T-helper 1 cell treated with Interleukin-12 subunit alpha and Interleukin-12 subunit beta and Interleukin-4 antibody, amounts not matched to agents 30 μg/mL and 1 μg/mL, for 36 hours (primary cell): ENCODE data around the gene OTUB2.
A peak's percentile ranks its signal among the peaks of the same experiment; 100 is the strongest.

ENCODE experiments used
- H3K27ac Mint-ChIP-seq: one replicate; pipeline ENCODE4 v1.8.0; 2021; ENCODE audit warnings: mild to moderate bottlenecking, mixed read lengths
- H3K27me3 Mint-ChIP-seq: one replicate; pipeline ENCODE4 v1.8.0; 2021; ENCODE audit warnings: low read depth, mixed read lengths
- H3K36me3 Mint-ChIP-seq: one replicate; pipeline ENCODE4 v1.8.0; 2021; ENCODE audit warnings: low read depth, mixed read lengths
- H3K4me1 Mint-ChIP-seq: one replicate; pipeline ENCODE4 v1.8.0; 2021; ENCODE audit warnings: low read depth, mixed read lengths
- H3K4me3 Mint-ChIP-seq: one replicate; pipeline ENCODE4 v1.8.0; 2021; ENCODE audit warnings: mild to moderate bottlenecking, moderate library complexity, mixed read lengths
- H3K9me3 Mint-ChIP-seq: one replicate; pipeline ENCODE4 v1.8.0; 2021; ENCODE audit warnings: mixed read lengths

OTUB2 gene

GRCh38 chr14:94026173-94026888 lies at the start of gene OTUB2:
Gene OTUB2 (plus strand): TSS chr14:94026340. CDS start chr14:94026538, 198 bp downstream.
- H3K4me1 Mint-ChIP-seq, result peaks cover 37% of the 10 kb centered on the region

GRCh38 chr14:93976477-93977057 lies 49.6 kb upstream of the OTUB2 start, which contains the start of gene ASB2:
Gene ASB2 (minus strand): TSS chr14:93976570. CDS start chr14:93964539, 12,031 bp downstream.
- H3K4me3 Mint-ChIP-seq, result peak within 1 kb of the TSS; percentile 83
- peaks cover 34% of the 10 kb centered on the region for H3K36me3 Mint-ChIP-seq
- no peaks in the 10 kb centered on the region for H3K27me3 Mint-ChIP-seq
- peaks cover 12% of the 10 kb centered on the region for H3K9me3 Mint-ChIP-seq
- peaks cover 74% of the 10 kb centered on the region for H3K4me1 Mint-ChIP-seq
- peak within 1 kb of the TSS; percentile 100 for H3K27ac Mint-ChIP-seq

More at GRCh38 chr14:94026173-94026888, at the start of gene OTUB2:
- no peaks in the 10 kb centered on the region for H3K9me3 Mint-ChIP-seq
- peaks cover 6% of the 10 kb centered on the region for H3K27me3 Mint-ChIP-seq
- H3K36me3 Mint-ChIP-seq, result no peaks in the 10 kb centered on the region
- H3K4me3 Mint-ChIP-seq, result peak within 1 kb of the TSS; percentile 70
- peak within 1 kb of the TSS; percentile 37 for H3K27ac Mint-ChIP-seq

GRCh38 chr14:93977171-93977570 lies 49.0 kb upstream of the OTUB2 start:
- H3K9me3 Mint-ChIP-seq, result peaks cover 12% of the 10 kb centered on the region
- H3K4me1 Mint-ChIP-seq, result peaks cover 70% of the 10 kb centered on the region
- peak overlapping the region; percentile 100 for H3K27ac Mint-ChIP-seq
- H3K4me3 Mint-ChIP-seq, result peak overlapping the region; percentile 83
- H3K27me3 Mint-ChIP-seq, result no peaks in the 10 kb centered on the region
- peaks cover 34% of the 10 kb centered on the region for H3K36me3 Mint-ChIP-seq

- H3K9me3 Mint-ChIP-seq, result peaks cover 12% of the 10 kb centered on the region
- no peaks in the 10 kb centered on the region for H3K27me3 Mint-ChIP-seq
- H3K36me3 Mint-ChIP-seq, result peaks cover 33% of the 10 kb centered on the region
- H3K4me3 Mint-ChIP-seq, result peak overlapping the region; percentile 45
- H3K4me1 Mint-ChIP-seq, result peaks cover 63% of the 10 kb centered on the region
- peak overlapping the region; percentile 100 for H3K27ac Mint-ChIP-seq
These were observed 48.2 kb upstream of the OTUB2 start for GRCh38 chr14:93977790-93978581.

GRCh38 chr14:93978735-93979134 lies 47.4 kb upstream of the OTUB2 start:
- H3K27me3 Mint-ChIP-seq, result no peaks in the 10 kb centered on the region
- peak overlapping the region; percentile 100 for H3K27ac Mint-ChIP-seq
- H3K4me1 Mint-ChIP-seq, result peaks cover 60% of the 10 kb centered on the region
- H3K36me3 Mint-ChIP-seq, result peaks cover 31% of the 10 kb centered on the region
- H3K4me3 Mint-ChIP-seq, result peak overlapping the region; percentile 22
- H3K9me3 Mint-ChIP-seq, result peaks cover 12% of the 10 kb centered on the region

- Mint-ChIP-seq H3K4me1 (peaks cover 47% of the 10 kb centered on the region), H3K4me3 (no peak overlapping the region), H3K9me3 (peaks cover 12% of the 10 kb centered on the region), H3K27me3 (no peaks in the 10 kb centered on the region), H3K27ac (peak overlapping the region; percentile 14), H3K36me3 (peaks cover 24% of the 10 kb centered on the region)
These were observed 45.5 kb upstream of the OTUB2 start for GRCh38 chr14:93980456-93981201.

GRCh38 chr14:93981316-93982229 lies 44.6 kb upstream of the OTUB2 start:
- Mint-ChIP-seq H3K4me1 (peaks cover 39% of the 10 kb centered on the region), H3K36me3 (peaks cover 18% of the 10 kb centered on the region), H3K9me3 (peaks cover 11% of the 10 kb centered on the region), H3K27ac (no peak overlapping the region), H3K27me3 (no peaks in the 10 kb centered on the region), H3K4me3 (no peak overlapping the region)

GRCh38 chr14:93982230-93983007 lies 43.7 kb upstream of the OTUB2 start:
- peaks cover 30% of the 10 kb centered on the region for H3K4me1 Mint-ChIP-seq
- peaks cover 14% of the 10 kb centered on the region for H3K36me3 Mint-ChIP-seq
- H3K4me3 Mint-ChIP-seq, result no peak overlapping the region
- peaks cover 8% of the 10 kb centered on the region for H3K9me3 Mint-ChIP-seq
- no peak overlapping the region for H3K27ac Mint-ChIP-seq
- no peaks in the 10 kb centered on the region for H3K27me3 Mint-ChIP-seq

- Mint-ChIP-seq H3K4me3 (no peak overlapping the region), H3K27ac (no peak overlapping the region), H3K9me3 (no peaks in the 10 kb centered on the region), H3K27me3 (no peaks in the 10 kb centered on the region), H3K4me1 (peaks cover 15% of the 10 kb centered on the region), H3K36me3 (peaks cover 6% of the 10 kb centered on the region)
These were observed 42.1 kb upstream of the OTUB2 start for GRCh38 chr14:93984070-93984469.

GRCh38 chr14:93984987-93985410 lies 41.1 kb upstream of the OTUB2 start:
- H3K9me3 Mint-ChIP-seq, result no peaks in the 10 kb centered on the region
- H3K4me1 Mint-ChIP-seq, result peaks cover 12% of the 10 kb centered on the region
- H3K4me3 Mint-ChIP-seq, result no peak overlapping the region
- peaks cover 2% of the 10 kb centered on the region for H3K36me3 Mint-ChIP-seq
- H3K27me3 Mint-ChIP-seq, result no peaks in the 10 kb centered on the region
- no peak overlapping the region for H3K27ac Mint-ChIP-seq

- no peaks in the 10 kb centered on the region for H3K27me3 Mint-ChIP-seq
- H3K4me1 Mint-ChIP-seq, result peaks cover 9% of the 10 kb centered on the region
- no peak overlapping the region for H3K27ac Mint-ChIP-seq
- H3K36me3 Mint-ChIP-seq, result no peaks in the 10 kb centered on the region
- H3K9me3 Mint-ChIP-seq, result no peaks in the 10 kb centered on the region
- H3K4me3 Mint-ChIP-seq, result no peak overlapping the region
These were observed 39.2 kb upstream of the OTUB2 start for GRCh38 chr14:93986955-93987354.

- H3K4me3 Mint-ChIP-seq, result no peak overlapping the region
- H3K4me1 Mint-ChIP-seq, result peaks cover 9% of the 10 kb centered on the region
- no peak overlapping the region for H3K27ac Mint-ChIP-seq
- H3K9me3 Mint-ChIP-seq, result no peaks in the 10 kb centered on the region
- no peaks in the 10 kb centered on the region for H3K36me3 Mint-ChIP-seq
- H3K27me3 Mint-ChIP-seq, result no peaks in the 10 kb centered on the region
These were observed 38.8 kb upstream of the OTUB2 start for GRCh38 chr14:93987376-93987775.
